Measurements from ENCODE around the gene DBP.

The DBP gene

GRCh38 chr19:48630296-48631063 is 6.7 kb downstream of the DBP start:
- DNase-seq (ENCODE audit: insufficient read length, low spot score) (no peak), FAIRE-seq (no peak)
- TF ChIP-seq TAF1 (IDR thresholded peaks at IDR 0.05; ENCODE audit: low read depth, low read length) (no peak), POLR2A (IDR thresholded peaks at IDR 0.05; ENCODE audit: low read depth, low read length) (no peak), POU2F2 (IDR thresholded peaks at IDR 0.05; ENCODE audit: low read depth, low read length) (no peak), POLR2AphosphoS5 (IDR thresholded peaks at IDR 0.05; ENCODE audit: low read depth, low read length) (no peak), PAX5 (IDR thresholded peaks at IDR 0.05; ENCODE audit: insufficient read depth, low read length, severe bottlenecking) (no peak), SPI1 (IDR thresholded peaks at IDR 0.05; ENCODE audit: low read depth, low read length) (no peak)

- FAIRE-seq (no peak), DNase-seq (ENCODE audit: insufficient read length, low spot score) (no peak)
- TF ChIP-seq PAX5 (IDR thresholded peaks at IDR 0.05; ENCODE audit: insufficient read depth, low read length, severe bottlenecking), result no peak
- TF ChIP-seq POU2F2 (IDR thresholded peaks at IDR 0.05; ENCODE audit: low read depth, low read length), result no peak
- no peak for TF ChIP-seq TAF1 (IDR thresholded peaks at IDR 0.05; ENCODE audit: low read depth, low read length)
- TF ChIP-seq POLR2AphosphoS5 (IDR thresholded peaks at IDR 0.05; ENCODE audit: low read depth, low read length), result no peak
- no peak for TF ChIP-seq SPI1 (IDR thresholded peaks at IDR 0.05; ENCODE audit: low read depth, low read length)
- no peak for TF ChIP-seq POLR2A (IDR thresholded peaks at IDR 0.05; ENCODE audit: low read depth, low read length)
Observed at GRCh38 chr19:48629599-48630295, 7.4 kb downstream of the DBP start.

DNA sequence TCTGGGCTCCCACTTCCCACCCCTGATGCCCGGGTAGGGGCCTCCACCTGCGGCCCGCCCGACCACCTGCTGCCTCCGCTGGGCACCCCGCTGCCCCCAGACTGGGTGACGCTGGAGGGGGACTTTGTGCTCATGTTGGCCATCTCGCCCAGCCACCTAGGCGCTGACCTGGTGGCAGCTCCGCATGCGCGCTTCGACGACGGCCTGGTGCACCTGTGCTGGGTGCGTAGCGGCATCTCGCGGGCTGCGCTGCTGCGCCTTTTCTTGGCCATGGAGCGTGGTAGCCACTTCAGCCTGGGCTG is 7.9 kb downstream of the DBP start:
- FAIRE-seq (no peak), DNase-seq (ENCODE audit: insufficient read length, low spot score) (no peak)
- TF ChIP-seq SPI1 (IDR thresholded peaks at IDR 0.05; ENCODE audit: low read depth, low read length), result no peak
- TF ChIP-seq POU2F2 (IDR thresholded peaks at IDR 0.05; ENCODE audit: low read depth, low read length), result no peak

GRCh38 chr19:48628486-48629296 is 8.5 kb downstream of the DBP start:
- no peak for DNase-seq (ENCODE audit: insufficient read length, low spot score)
- TF ChIP-seq PAX5 (IDR thresholded peaks at IDR 0.05; ENCODE audit: insufficient read depth, low read length, severe bottlenecking) (no peak), SPI1 (IDR thresholded peaks at IDR 0.05; ENCODE audit: low read depth, low read length) (no peak), POU2F2 (IDR thresholded peaks at IDR 0.05; ENCODE audit: low read depth, low read length) (no peak), POLR2A (IDR thresholded peaks at IDR 0.05; ENCODE audit: low read depth, low read length) (no peak), POLR2AphosphoS5 (IDR thresholded peaks at IDR 0.05; ENCODE audit: low read depth, low read length) (no peak), TAF1 (IDR thresholded peaks at IDR 0.05; ENCODE audit: low read depth, low read length) (no peak)
- no peak for FAIRE-seq

GRCh38 chr19:48627865-48628314 is 9.3 kb downstream of the DBP start:
- FAIRE-seq (no peak), DNase-seq (ENCODE audit: insufficient read length, low spot score) (no peak)
- TF ChIP-seq SPI1 (IDR thresholded peaks at IDR 0.05; ENCODE audit: low read depth, low read length) (no peak), POU2F2 (IDR thresholded peaks at IDR 0.05; ENCODE audit: low read depth, low read length) (no peak), POLR2AphosphoS5 (IDR thresholded peaks at IDR 0.05; ENCODE audit: low read depth, low read length) (no peak), PAX5 (IDR thresholded peaks at IDR 0.05; ENCODE audit: insufficient read depth, low read length, severe bottlenecking) (no peak), POLR2A (IDR thresholded peaks at IDR 0.05; ENCODE audit: low read depth, low read length) (no peak), TAF1 (IDR thresholded peaks at IDR 0.05; ENCODE audit: low read depth, low read length) (no peak)

GRCh38 chr19:48627201-48627864 is 9.8 kb downstream of the DBP start:
- DNase-seq (ENCODE audit: insufficient read length, low spot score) (no peak), FAIRE-seq (no peak)
- no peak for TF ChIP-seq PAX5 (IDR thresholded peaks at IDR 0.05; ENCODE audit: insufficient read depth, low read length, severe bottlenecking)
- no peak for TF ChIP-seq TAF1 (IDR thresholded peaks at IDR 0.05; ENCODE audit: low read depth, low read length)
- no peak for TF ChIP-seq POU2F2 (IDR thresholded peaks at IDR 0.05; ENCODE audit: low read depth, low read length)
- no peak for TF ChIP-seq SPI1 (IDR thresholded peaks at IDR 0.05; ENCODE audit: low read depth, low read length)

DNA sequence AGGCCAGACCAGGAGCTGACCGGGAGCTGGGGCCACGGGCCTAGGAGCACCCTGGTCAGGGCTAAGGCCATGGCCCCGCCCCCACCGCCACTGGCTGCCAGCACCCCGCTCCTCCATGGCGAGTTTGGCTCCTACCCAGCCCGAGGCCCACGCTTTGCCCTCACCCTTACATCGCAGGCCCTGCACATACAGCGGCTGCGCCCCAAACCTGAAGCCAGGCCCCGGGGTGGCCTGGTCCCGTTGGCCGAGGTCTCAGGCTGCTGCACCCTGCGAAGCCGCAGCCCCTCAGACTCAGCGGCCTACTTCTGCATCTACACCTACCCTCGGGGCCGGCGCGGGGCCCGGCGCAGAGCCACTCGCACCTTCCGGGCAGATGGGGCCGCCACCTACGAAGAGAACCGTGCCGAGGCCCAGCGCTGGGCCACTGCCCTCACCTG is 11.3 kb downstream of the DBP start:
- TF ChIP-seq SPI1 (IDR thresholded peaks at IDR 0.05; ENCODE audit: low read depth, low read length) (no peak), TAF1 (IDR thresholded peaks at IDR 0.05; ENCODE audit: low read depth, low read length) (no peak), POLR2AphosphoS5 (IDR thresholded peaks at IDR 0.05; ENCODE audit: low read depth, low read length) (no peak)
- DNase-seq (ENCODE audit: insufficient read length, low spot score) (no peak), FAIRE-seq (no peak)

- no peak for DNase-seq (ENCODE audit: insufficient read length, low spot score)
Observed at GRCh38 chr19:48624791-48625723, 12.1 kb downstream of the DBP start.

More at GRCh38 chr19:48624791-48625723, 12.1 kb downstream of the DBP start:
- FAIRE-seq, result no peak
- TF ChIP-seq PAX5 (IDR thresholded peaks at IDR 0.05; ENCODE audit: insufficient read depth, low read length, severe bottlenecking), result no peak
